Activated CD8-positive, alpha-beta memory T cell treated with anti-CD3 and anti-CD28 coated beads for 48 hours (primary cell): ENCODE measurements around the gene CCDC169.

Source experiments
- DNase-seq, 3 experiments: peaks; one replicate each; pipeline ENCODE4 v3.0.0-alpha.2; 2020; ENCODE audit warnings: low read depth in 2 of 3, low spot score in 2 of 3

CCDC169 gene

DNA sequence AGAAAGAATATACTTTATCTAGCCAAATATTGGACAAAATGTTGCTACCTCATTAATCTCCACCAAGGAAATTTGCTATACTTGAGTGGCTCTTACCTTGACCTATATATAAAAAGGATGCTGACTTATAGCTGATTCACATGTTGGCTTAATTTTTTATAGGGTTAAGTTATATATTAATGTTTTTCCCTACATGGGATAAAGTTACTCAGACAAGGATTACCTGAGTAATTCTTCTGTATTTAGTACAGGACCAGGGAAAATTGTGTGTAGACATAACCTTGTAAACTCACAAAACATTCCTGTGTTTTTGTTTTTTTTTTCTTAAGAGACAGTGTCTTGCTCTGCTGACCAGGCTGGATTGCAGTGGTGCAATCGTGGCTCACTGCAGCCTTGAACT lies 52.6 kb downstream of the CCDC169 start:
- no peak for DNase-seq

DNA sequence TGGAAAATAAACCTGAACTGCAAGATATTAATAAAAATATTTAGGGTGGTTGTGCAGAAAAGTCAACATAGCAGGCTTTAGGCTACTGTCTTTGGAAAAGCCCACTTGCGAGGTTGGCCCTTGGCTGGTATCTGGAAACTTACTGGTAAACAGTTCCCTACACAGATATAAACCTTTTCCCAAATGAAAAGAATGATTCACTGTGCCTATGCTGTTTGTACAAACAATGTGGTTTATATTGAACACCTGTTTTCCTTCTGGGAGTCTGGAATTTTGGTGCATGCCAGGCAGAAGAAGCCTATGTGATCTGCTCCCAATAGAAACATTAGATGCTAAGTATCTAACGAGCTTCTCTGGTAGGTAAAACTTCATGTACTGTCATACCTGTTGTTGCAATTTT lies 53.5 kb downstream of the CCDC169 start:
- DNase-seq: no peak

DNA sequence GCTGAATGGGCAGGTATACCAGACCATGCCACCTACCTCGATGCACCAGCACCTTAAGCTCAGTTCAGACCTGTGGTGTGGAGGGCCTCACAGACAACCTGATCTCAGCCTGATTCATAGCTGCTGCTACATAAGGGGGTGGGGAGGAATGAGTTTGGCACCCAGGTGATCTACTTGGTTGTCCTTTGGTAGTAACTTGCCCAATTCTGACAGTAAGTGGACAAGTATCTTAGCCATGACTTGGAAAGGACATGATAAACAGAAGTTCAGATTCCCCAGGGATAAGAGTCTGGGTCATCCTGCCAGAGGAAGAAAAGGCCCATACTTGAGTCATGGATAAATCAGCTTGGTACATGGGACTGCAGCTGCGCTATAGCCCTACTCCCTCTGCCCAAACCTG lies 54.9 kb downstream of the CCDC169 start:
- DNase-seq: no peak

DNA sequence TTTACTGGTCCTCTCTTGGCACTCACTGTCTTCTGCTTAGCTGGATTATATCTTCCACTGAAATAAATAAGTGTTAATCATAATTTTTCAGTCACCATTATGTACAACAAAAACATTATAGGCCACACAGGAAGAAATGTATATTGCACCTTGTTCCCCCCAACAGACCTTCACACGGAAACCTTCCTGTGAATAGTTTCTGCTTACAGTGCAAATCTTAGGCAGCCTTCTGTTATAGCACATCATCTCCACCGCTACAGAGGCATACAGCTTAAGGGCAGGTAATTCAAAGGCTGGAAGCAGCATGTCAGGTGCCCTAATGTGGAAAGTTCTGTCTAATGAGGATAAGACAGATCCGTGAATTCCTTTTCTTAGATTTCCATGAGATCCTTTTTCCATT lies 66.4 kb downstream of the CCDC169 start:
- no peak for DNase-seq

DNA sequence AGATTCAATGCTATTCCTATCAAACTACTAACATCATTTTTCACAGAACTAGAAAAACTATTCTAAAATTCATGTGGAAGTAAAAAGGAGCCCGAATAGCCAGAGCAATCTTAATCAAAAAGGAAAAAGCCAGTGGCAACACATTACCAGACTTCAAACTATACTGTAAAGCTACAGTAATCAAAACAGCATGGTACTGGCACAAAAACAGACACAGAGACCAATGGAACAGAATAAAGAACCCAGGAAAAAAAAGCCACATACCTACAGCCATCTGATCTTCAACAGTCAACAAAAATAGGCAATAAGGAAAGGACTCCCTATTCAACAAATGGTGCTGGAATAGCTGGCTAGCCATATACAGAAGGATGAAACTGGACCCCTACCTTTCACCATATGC lies 72.9 kb downstream of the CCDC169 start:
- DNase-seq: no peak

DNA sequence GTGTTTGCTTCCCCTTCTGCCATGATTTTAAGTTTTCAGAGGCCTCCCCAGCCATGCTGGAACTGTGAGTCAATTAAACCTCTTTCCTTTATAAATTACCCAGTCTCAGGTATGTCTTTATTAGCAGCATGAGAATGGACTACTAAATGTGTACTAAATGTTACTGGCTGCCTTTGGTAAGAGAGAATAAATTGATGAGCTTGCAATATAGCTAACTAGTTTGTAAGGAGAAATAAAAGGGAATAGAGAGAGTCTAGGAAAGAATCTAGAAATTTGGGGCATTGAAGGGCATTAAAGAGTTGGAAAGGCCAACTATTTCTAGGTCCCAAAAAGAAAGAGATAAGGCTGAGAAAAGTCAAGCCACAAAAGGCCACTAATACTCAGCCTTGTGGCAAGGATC lies 77.7 kb downstream of the CCDC169 start:
- DNase-seq: no peak

DNA sequence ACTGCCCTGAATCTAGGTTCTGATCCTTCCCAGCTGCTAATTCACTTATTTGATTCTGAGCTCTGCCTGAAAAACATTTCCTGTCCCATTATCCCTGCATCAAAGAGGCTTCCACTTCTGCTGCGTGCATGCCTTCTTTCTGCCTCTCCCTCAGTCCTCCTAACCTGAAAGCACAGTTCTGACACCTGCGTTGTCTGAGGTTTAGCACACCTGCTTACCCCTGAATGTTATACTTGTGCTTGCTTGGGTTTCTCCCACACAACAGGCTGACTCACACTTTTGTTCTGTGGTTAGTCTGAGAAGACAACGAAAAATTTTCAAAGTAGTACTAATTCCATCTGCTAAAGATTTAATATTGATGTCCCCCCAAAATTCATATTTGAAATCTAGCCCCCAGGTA lies 80.2 kb downstream of the CCDC169 start:
- DNase-seq: no peak

DNA sequence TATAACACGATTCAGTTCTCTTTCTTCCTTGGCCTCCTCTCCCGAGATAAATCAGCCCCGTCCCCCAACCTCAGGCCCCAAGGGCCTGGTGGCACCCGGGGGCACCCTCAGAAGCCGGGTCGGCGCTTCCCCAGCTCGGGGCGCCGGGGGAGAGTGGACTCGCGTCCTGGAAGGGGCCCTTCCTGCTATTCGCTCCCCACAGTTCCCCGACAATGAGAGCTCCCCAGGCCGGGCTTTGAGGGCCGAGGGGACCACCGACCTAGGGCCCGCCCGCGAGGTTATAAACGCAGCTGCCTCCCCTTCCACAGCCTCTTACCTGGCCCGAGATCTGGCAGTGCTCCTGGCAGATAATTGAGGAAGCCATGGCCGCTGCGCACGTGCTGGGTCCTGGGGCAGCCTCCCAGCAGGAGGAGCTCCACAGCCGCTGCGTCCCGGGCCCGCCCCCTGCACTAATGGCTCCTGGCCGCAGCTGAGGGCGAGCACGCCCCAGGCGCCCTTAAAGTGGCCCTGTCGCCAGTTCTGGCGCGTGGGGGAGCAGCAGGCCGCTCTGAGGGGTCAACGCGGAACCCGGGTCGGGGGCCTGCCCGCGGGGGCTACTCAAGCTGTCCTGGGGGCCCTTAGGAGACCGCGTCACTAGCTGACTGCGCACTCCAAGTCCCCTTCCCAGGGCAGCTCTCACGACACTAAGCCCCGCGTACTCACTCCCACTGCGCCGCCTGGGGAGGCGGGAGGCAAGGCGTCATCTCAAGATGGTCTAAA lies 83.3 kb downstream of the CCDC169 start, which contains the start of gene SOHLH2:
Gene SOHLH2 (minus strand): TSS at position 394 of the 759 bp plus-strand sequence. CDS start 30 bp downstream, at position 364.
- no peak for DNase-seq

DNA sequence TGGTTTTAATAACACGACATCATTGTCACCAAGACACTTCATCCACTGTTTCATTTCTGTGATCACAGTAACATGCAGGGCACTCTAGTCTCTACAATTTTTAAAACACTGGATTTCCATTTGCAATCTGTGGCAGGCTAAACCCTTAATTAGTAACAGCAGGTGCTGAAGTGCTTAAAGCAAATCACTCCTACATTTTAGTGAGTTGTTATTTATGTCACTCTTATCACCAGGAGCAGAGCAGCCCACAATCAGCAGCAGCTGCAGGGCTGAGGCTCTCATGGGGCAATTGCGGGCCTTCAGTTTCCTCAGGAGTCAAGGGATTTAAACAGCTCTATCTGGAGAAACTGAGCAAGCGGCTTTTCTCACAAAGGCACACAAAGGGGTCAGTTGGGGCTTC lies 84.8 kb downstream of the CCDC169 start:
- DNase-seq: no peak

DNA sequence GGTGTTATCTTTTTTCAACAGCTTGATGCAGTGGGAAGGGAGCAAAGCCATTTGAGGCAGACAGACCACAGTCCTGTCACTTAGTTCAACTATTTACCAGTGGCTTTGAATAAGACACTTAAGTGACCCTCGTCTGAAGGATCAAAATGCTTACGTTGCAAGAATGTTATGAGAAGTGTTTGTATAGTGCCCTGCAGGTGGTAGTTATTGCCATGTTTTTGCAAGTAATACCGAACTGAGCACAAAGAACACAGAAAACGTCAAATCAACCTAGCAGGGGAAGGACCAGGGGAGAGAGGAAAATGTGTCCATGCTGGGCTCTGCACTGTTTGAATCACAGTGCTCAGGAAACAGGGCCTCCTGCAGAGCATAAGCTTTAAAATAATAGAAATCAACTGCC lies 86.0 kb downstream of the CCDC169 start:
- DNase-seq: no peak

DNA sequence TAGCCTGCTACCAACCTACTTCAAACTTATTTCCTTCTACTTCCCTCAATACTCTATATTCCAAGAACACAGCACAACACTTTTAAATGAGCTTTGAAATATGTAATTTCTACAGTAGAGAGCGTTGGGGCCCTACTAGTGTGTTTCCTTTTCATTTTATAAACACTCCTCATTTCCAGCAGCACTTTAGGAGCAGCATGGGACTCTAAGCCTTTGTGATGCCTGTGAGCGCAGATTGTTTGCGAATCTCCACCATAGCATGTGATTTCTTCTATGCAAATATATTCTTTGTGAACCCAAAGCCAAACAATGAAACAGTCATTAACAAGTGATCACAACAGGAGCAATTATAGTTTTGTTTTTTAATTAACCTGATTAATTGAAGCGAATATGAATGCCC lies 86.9 kb downstream of the CCDC169 start:
- no peak for DNase-seq

DNA sequence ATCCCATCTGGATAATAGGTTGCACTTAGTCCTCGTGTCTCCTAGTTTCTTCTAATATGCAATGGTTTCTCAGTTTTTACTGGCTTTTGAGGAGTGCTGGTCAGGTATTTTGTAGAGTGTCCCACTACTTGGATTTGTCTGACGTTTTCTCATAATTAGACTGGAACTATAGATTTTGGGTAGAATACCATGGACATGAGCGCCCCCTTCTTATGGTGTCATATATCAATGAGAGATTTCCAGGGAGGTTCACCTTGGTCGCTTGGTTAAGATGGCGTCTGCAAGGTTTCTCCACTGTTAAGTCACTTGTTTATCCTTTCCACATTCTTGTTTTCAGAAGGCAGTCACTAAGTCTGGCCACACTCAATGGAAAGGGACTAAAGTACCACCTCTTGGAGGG lies 89.9 kb downstream of the CCDC169 start:
- DNase-seq: no peak

DNA sequence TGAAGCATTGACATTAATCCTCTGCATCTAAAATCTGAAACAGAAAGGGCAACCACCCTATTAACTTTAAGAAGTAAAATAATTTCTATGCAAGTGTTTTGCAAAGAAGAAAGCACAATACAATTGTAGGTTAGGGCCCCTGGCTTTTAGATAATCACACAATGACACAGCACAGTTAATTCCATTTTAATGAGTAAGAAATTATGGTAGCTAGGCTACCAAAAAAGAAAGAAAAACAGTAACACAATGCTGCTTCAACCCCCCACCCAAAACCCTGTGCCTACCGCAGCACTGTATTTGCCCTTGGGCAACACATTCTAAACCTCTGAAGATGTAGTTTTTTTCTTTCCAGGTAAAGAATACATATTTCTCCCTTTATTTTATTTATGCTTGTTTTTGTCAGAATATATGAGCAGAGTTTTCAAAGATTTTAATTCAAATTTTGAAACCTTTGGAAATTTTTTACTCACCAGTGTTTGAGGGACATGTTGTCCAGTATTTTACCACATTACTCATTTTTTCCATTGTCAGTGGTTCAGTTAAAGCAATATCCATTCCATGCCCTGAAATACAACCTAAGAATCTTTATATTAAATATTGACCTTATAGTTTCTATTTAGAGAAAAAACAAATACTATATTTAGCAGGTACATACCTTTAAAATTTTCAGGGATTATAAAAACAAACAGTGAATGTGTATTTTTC lies 104.3 kb downstream of the CCDC169 start:
- DNase-seq: no peak

DNA sequence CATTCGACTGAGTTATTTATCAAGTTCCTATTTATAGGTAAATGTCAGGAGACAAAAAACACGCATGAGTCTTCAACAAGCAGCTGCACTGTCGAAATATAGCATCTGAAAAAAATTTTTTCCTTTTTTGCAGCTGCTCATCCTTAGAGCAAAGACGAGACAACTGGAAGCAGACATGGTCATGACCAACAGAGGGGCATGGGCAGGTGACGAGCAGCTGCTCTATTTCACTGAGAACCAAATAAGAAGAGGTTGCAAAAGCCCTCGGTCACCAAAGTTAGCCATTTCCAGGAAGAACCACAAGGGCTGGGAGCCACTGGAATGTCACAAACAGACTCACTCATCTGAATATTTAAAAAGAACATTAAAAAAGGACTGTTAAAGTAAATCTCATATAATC lies 105.4 kb downstream of the CCDC169 start:
- DNase-seq: no peak

DNA sequence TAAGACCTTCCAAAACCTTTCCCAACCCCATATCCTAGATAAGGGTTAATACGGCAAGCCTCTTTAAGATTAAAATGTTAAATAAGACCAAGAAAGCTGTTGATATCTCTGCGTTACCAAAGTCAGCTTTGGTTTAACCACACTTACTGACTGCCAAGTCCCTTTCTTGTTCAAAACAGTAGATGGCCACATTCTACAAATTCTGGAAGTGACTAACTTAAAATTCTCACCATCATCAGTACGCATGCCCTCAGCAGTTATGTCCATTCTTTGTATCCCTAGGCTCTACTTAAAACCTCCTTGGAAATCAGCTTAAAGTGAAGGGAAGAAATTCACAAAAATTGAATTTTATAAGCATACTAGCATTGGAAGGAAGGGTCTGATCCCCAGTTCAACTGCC lies 106.8 kb downstream of the CCDC169 start:
- DNase-seq: no peak

DNA sequence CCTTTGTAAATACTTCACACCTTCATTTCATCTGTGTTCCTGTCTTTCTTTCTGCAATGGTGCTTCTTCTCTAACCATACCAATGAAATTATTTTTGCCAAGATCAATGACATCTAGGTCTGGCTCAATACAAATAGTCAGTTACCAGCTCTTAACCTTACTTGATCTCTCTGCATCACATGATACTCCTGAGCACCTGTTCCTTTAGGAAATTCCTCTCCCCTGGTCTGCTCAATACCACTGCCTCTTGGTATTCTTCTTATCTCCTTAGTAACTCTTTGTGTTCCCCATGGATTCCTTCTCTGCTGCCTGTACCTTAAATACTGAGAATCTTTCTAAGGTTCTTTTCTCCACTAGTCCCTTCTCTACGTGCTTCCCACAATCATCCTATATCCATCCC lies 109.2 kb downstream of the CCDC169 start:
- no peak for DNase-seq

DNA sequence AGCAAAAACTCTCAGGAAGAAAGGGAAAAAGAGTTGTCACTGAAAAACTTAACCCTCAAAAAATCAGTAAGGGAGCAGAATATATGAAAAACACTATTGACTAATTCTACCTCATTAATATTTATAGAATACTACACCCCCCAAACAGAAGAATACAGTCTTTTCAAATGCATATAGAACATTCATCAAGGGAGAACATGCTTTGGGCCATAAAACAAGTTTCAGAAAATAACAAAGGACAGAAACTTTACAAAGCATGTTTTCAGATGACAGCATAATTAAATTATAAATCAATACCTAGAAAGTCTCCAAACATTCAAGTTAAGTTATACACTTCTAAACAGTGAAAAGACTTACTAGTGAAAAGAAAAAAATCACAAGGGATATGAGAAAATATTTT lies 113.7 kb downstream of the CCDC169 start:
- DNase-seq: no peak
